Adrenal gland (tissue), 5 donors: ENCODE data around the gene LCOR.

Experiments used
- CTCF ChIP-seq, 6 experiments: fragments of 450-650 bp in 4 of 6; fragments of 200-600 bp in 2 of 6; sonication (generic) in 1 of 6; IDR thresholded peaks; 1 replicate in 5 of 6; 2 replicates in 1 of 6; pipeline versions ENCODE4 v1.5.1 to v1.8.0; 2016 to 2021; ENCODE audit warnings: antibody characterized with exemption in 6 of 6, mild to moderate bottlenecking in 2 of 6, moderate library complexity in 1 of 6
- POLR2A ChIP-seq, 2 donors: fragments of 450-650 bp; IDR thresholded peaks; one replicate each; pipeline ENCODE4 v1.6.1; 2017; ENCODE audit warnings: antibody characterized with exemption in 2 of 2, mild to moderate bottlenecking in 2 of 2, moderate library complexity in 1 of 2
- donor health status: DM: no; HTN: no; CAD: no.

GRCh38 chr10:96930469-96930868 is 98.4 kb downstream of the LCOR start:
- no peak for TF ChIP-seq CTCF (IDR thresholded peaks at IDR 0.05)
- TF ChIP-seq POLR2A (IDR thresholded peaks at IDR 0.05) = no peak
